HG02798 (cell line): ENCODE results near the gene GTF2IRD1.
"Not testable (repeated sequence)": the region's sequence is repeated elsewhere in the genome, so short reads cannot be mapped to it uniquely, and the experiment has no call there.

Source experiments
- ATAC-seq: cut with Tn5 transposase; IDR thresholded peaks from one replicate; pipeline ENCODE4 v1.9.1; 2021; ENCODE audit warnings: mild to moderate bottlenecking; ENCODE audit not compliant: unreplicated experiment, poor library complexity

Gene GTF2IRD1

DNA sequence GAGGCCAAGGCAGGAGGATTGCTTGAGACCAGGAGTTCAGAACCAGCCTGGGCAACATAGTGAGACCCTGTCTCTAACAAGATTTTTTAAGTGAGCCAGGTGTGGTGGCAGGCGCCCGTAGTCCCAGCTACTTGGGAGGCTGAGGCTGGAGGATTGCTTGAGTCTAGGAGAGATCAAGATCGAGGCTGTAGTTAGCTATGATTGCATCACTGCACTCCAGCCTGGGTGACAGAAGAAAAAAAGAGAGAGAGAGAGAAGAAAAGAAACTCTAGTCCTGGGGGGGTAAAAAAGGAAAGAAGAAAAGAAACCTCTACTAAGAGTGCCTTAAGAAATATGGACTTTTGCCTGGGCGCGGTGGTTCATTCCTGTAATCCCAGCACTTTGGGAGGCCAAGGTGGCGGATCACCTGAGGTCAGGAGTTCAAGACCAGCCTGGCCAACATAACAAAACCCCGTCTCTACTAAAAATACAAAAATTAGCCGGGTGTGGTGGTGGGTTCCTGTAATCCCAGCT lies 34.9 kb downstream of the GTF2IRD1 start:
- ATAC-seq = not testable (repeated sequence)

DNA sequence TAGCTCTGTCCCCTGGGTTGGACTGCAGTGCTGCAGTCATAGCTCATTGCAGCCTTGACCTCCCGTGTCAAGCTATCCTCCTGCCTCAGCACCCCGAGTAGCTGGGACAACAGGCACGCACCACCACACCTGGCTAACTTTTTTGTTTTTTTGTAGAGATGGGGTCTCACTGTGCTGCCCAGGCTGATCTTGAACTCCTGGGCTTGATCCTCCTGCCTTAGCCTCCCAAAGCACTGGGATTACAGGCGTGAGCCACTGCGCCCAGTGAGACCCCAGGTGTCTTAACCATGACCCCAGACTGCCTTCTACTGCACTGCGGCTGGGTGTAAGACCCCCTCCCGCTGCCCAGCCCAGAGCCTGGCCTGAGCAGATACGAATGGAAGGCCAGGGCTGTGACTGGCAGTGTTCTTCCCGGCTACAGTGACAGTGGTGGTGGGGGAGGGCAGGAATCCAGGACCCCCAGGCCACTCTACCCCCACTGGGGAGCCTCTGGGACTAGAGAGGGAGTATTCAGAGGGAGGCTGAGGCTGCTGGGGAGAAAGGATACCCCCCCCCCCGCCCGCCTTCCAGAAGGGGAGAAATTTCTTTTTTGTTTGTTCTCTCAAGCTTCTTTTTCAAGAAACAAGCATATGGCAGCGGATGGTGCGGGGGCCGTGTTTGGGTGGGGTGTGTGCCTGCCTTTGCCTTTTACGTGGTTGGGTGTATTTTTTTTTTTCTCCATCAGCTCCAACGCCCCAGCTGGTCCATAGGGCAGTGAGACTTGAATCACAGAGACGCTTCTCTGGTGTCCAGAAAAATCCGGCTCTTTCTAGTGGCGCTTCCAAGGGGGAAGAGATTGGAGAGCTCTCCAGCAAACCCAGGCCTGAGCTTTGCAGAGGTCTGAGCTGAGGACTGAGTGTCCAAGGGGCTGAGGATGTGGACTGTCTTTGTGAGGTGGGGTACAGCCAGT lies 36.6 kb downstream of the GTF2IRD1 start:
- no peak for ATAC-seq

- ATAC-seq = not testable (repeated sequence)
These were observed 37.8 kb downstream of the GTF2IRD1 start for GRCh38 chr7:74491490-74491889.

GRCh38 chr7:74493295-74493694 lies 39.6 kb downstream of the GTF2IRD1 start:
- ATAC-seq = no peak

- no peak for ATAC-seq
These were observed 40.4 kb downstream of the GTF2IRD1 start for GRCh38 chr7:74494076-74494548.

GRCh38 chr7:74495112-74496086 lies 41.7 kb downstream of the GTF2IRD1 start:
- no peak for ATAC-seq

GRCh38 chr7:74496272-74496671 lies 42.6 kb downstream of the GTF2IRD1 start:
- ATAC-seq = no peak

GRCh38 chr7:74496773-74497172 lies 43.1 kb downstream of the GTF2IRD1 start:
- ATAC-seq = not testable (repeated sequence)

DNA sequence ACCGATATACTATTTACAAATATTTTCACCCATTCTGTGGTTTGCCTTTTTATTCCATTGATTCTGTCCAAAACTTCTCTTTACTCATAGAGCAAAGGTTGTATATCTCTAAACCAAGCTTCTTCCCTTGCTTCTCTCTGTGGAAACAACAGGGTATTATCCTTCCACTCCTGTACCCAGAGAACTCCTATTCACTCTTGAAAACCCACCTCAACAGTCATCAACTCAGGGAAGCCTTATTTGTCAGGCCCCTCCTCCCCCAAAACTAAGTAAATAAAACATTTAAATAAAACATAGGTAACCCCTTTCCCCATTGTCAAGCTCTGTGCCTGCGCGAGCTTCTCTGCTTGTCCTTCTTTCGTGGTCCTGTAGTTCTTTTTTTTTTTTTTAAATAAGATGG lies 44.6 kb downstream of the GTF2IRD1 start:
- ATAC-seq = no peak

- no peak for ATAC-seq
These were observed 45.5 kb downstream of the GTF2IRD1 start for GRCh38 chr7:74498996-74499834.

DNA sequence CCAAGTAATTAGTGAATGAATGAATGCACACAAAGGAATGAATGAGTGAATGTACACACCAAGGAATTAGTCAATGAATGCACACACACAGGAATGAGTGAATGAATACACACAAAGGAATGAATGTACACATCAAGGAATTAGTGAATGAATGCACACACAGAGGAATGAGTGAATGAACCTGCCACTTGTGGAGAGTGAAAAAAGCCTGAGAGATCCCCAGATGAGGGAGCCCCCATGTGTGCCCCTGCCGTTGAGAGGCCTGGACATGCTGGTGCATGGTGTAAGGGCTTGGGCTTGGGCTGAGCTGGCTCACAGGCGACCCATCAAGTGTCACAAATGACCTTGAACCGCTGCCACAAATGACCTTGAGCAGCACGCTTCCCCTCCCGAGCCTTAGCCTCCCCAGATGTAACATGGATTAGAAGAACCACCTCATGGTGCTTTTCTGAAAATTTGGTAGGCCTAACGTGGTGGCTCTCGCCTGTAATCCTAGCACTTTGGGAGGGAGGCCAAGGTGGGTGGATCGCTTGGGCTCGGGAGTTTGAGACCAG lies 46.2 kb downstream of the GTF2IRD1 start:
- ATAC-seq = no peak

GRCh38 chr7:74501298-74501697 lies 47.6 kb downstream of the GTF2IRD1 start:
- no peak for ATAC-seq

GRCh38 chr7:74502216-74502891 lies 48.6 kb downstream of the GTF2IRD1 start:
- ATAC-seq = no peak

DNA sequence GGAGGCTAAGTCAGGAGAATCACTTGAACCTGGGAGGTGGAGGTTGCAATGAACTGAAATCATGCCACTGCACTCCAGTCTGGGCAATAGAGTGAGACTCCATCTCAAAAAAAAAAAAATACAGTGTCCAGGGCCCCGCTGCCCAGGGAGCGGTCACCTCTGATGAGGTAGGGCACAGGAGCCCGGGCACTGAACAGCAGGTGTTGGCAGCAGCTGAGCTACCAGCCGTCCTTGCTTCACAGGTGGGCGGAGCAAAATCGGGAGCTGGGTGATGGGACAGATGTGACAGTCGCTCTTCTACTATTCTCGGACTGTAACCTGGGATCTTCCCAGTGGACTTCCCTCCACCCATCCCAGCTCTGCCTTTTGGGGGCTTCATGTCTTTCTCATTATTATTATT lies 49.4 kb downstream of the GTF2IRD1 start:
- ATAC-seq = no peak

DNA sequence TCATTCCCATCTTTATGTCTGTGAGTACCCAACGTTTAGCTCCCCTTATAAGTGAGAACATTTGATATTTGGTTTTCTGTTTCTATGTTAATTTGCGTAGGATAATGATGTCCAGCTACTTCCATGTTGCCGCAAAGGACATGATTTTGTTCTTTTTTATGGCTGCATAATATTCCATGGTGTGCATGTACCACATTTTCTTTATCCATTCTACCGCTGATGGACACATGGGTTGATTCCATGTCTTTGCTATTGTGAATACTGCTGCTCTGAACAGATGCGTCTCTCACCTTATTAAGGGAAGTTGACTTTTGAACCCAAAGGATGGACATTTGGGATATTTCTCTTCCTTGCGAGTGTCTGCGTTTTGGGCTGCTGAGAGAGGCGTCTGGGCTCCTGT lies 50.2 kb downstream of the GTF2IRD1 start:
- ATAC-seq = no peak

GRCh38 chr7:74505471-74506324 lies 52.0 kb downstream of the GTF2IRD1 start:
- ATAC-seq = no peak

DNA sequence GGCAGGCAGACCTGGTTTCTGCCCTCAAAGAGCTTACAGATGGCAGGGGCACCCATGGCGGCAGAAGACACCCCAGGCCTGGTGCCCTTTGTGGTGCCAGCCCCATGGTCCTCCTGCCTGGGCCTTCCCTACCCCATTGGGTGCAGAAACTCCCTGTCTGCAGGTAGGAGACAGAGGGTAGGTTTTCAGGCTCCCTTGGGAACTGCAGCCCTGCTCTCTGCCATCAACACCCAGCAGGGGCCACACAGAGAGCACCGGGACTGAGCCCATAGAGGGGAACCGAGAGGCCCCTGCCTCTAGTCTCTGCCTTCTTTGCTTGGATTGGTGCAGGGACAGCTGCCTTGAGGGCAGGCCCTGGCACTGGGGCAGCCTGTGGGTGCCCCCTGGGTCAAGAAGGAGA lies 52.6 kb downstream of the GTF2IRD1 start:
- no peak for ATAC-seq
